Astrocyte (in vitro differentiated cells and primary cell): ENCODE data around the gene SLC4A7.

Source experiments
- EZH2 ChIP-seq: IDR thresholded peaks from 2 replicates; pipeline ENCODE4 v1.6.1; 2012; ENCODE audit warnings: mild to moderate bottlenecking, low read length, inconsistent platforms; ENCODE audit not compliant: insufficient read depth
- TF ChIP-seq, protein P1 (sequence below): IDR thresholded peaks from 2 replicates; pipeline ENCODE4 v1.5.1; 2011; ENCODE audit warnings: low read depth, mild to moderate bottlenecking, inconsistent platforms, low read length, moderate library complexity; ENCODE audit not compliant: insufficient read depth

- TF ChIP-seq, protein P1, sequence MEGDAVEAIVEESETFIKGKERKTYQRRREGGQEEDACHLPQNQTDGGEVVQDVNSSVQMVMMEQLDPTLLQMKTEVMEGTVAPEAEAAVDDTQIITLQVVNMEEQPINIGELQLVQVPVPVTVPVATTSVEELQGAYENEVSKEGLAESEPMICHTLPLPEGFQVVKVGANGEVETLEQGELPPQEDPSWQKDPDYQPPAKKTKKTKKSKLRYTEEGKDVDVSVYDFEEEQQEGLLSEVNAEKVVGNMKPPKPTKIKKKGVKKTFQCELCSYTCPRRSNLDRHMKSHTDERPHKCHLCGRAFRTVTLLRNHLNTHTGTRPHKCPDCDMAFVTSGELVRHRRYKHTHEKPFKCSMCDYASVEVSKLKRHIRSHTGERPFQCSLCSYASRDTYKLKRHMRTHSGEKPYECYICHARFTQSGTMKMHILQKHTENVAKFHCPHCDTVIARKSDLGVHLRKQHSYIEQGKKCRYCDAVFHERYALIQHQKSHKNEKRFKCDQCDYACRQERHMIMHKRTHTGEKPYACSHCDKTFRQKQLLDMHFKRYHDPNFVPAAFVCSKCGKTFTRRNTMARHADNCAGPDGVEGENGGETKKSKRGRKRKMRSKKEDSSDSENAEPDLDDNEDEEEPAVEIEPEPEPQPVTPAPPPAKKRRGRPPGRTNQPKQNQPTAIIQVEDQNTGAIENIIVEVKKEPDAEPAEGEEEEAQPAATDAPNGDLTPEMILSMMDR: no peak
- TF ChIP-seq EZH2: no peak
Observed at GRCh38 chr3:27325419-27325818, 158.8 kb downstream of the SLC4A7 start.
